Skeletal muscle cell (primary cell): ENCODE results near the gene LIF.
A peak's percentile ranks its signal among the peaks of the same experiment; 100 is the strongest.

Source experiments
- DNase-seq: peaks from one replicate; pipeline ENCODE4 v3.0.0-alpha.2; 2010; ENCODE audit warnings: low read depth
- H3K4me3 ChIP-seq: 2 replicates; pipeline ENCODE4 v1.5.1; 2011; ENCODE audit warnings: low read depth, mild to moderate bottlenecking, control low read depth, low read length, moderate library complexity

The LIF gene

GRCh38 chr22:30245985-30246813 is at the start of gene LIF:
LIF (minus strand) TSS chr22:30246759; CDS start chr22:30246695, 64 bp downstream.
- DNase-seq, result no peak

GRCh38 chr22:30296324-30296723 is 49.8 kb upstream of the LIF start:
- DNase-seq, result no peak
- no peak overlapping the region for H3K4me3 ChIP-seq

More at GRCh38 chr22:30245985-30246813, at the start of gene LIF:
- peak within 1 kb of the TSS; percentile 67 for H3K4me3 ChIP-seq

GRCh38 chr22:30295576-30295975 is 49.0 kb upstream of the LIF start:
- no peak for DNase-seq
- H3K4me3 ChIP-seq, result no peak overlapping the region

- no peak for DNase-seq
- no peak overlapping the region for H3K4me3 ChIP-seq
These were observed 48.3 kb upstream of the LIF start for GRCh38 chr22:30294830-30295229.

- H3K4me3 ChIP-seq, result no peak overlapping the region
- no peak for DNase-seq
These were observed 47.5 kb upstream of the LIF start for GRCh38 chr22:30294066-30294465.

- H3K4me3 ChIP-seq, result no peak overlapping the region
- no peak for DNase-seq
These were observed 46.5 kb upstream of the LIF start for GRCh38 chr22:30293026-30293425.

GRCh38 chr22:30292069-30292970 is 45.8 kb upstream of the LIF start:
- no peak overlapping the region for H3K4me3 ChIP-seq

GRCh38 chr22:30291058-30291892 is 44.7 kb upstream of the LIF start:
- H3K4me3 ChIP-seq, result no peak overlapping the region
- DNase-seq, result no peak

More at GRCh38 chr22:30292069-30292970, 45.8 kb upstream of the LIF start:
- no peak for DNase-seq

- no peak for DNase-seq
These were observed 43.9 kb upstream of the LIF start for GRCh38 chr22:30290342-30291057.

GRCh38 chr22:30289980-30290313 is 43.4 kb upstream of the LIF start:
- H3K4me3 ChIP-seq, result peak overlapping the region; percentile 40

More at GRCh38 chr22:30290342-30291057, 43.9 kb upstream of the LIF start:
- H3K4me3 ChIP-seq, result no peak overlapping the region

GRCh38 chr22:30289141-30289979 is 42.8 kb upstream of the LIF start, which contains the start of gene CASTOR1:
CASTOR1 (minus strand) TSS chr22:30289505; CDS start chr22:30289497, 8 bp downstream.
- H3K4me3 ChIP-seq, result peak within 1 kb of the TSS; percentile 92
- peak; percentile 95 for DNase-seq

More at GRCh38 chr22:30289980-30290313, 43.4 kb upstream of the LIF start:
- no peak for DNase-seq

GRCh38 chr22:30288419-30289140 is 42.0 kb upstream of the LIF start:
- no peak for DNase-seq
- H3K4me3 ChIP-seq, result peak overlapping the region; percentile 92

GRCh38 chr22:30287648-30288418 is 41.3 kb upstream of the LIF start:
- peak; percentile 79 for DNase-seq
- H3K4me3 ChIP-seq, result peak overlapping the region; percentile 92

- DNase-seq, result no peak
- H3K4me3 ChIP-seq, result no peak overlapping the region
These were observed 40.5 kb upstream of the LIF start for GRCh38 chr22:30286813-30287647.

GRCh38 chr22:30286331-30286730 is 39.8 kb upstream of the LIF start:
- H3K4me3 ChIP-seq, result no peak overlapping the region
- DNase-seq, result no peak

GRCh38 chr22:30285846-30286200 is 39.3 kb upstream of the LIF start:
- H3K4me3 ChIP-seq, result no peak overlapping the region
- no peak for DNase-seq
